ENCODE results near the gene BMPR1B.

GRCh38 chr4:94803181-94803580, 45.4 kb downstream of the BMPR1B start:
- TF ChIP-seq TAF1 (IDR thresholded peaks at IDR 0.05; ENCODE audit: borderline replicate concordance, insufficient read depth, low read length) (no peak), POLR2AphosphoS5 (IDR thresholded peaks at IDR 0.05; ENCODE audit: low read depth, low read length) (no peak), REST (IDR thresholded peaks at IDR 0.05; ENCODE audit: insufficient read depth in 1 of 2, low read depth in 2 of 2, low read length in 2 of 2) (no peak)

Data from PFSK-1 (cell line).